Smooth muscle cell (in vitro differentiated cells): ENCODE measurements around the gene PELI1. TPM values are rescaled to one million over a fixed set of nuclear protein-coding genes. Genes with fewer than 3 reads are reported as not detected.

Source experiments
- DNase-seq: peaks from one replicate; lab custom pipeline; 2025; ENCODE audit not compliant: unreplicated experiment; lab: John Stamatoyannopoulos, UW
- H2AFZ ChIP-seq: fragments of 200-600 bp; sonication (generic); 2 replicates; pipeline ENCODE4 v1.6.0; 2016; ENCODE audit warnings: antibody characterized with exemption, low read depth, mild to moderate bottlenecking
- H3F3A ChIP-seq: fragments of 200-600 bp; sonication (generic); 2 replicates; pipeline ENCODE4 v1.6.0; 2017; ENCODE audit warnings: antibody characterized with exemption, low read depth
- H3K27ac ChIP-seq: fragments of 200-600 bp; sonication (generic); 2 replicates; pipeline ENCODE4 v1.5.1; 2016; ENCODE audit warnings: low read depth, mild to moderate bottlenecking
- H3K27me3 ChIP-seq: fragments of 200-600 bp; sonication (generic); 2 replicates; pipeline ENCODE4 v1.6.1; 2016; ENCODE audit warnings: low read depth, mild to moderate bottlenecking
- H3K36me3 ChIP-seq: fragments of 200-600 bp; sonication (generic); 2 replicates; pipeline ENCODE4 v1.5.1; 2016; ENCODE audit warnings: low read depth
- H3K4me1 ChIP-seq: fragments of 200-600 bp; sonication (generic); 2 replicates; pipeline ENCODE4 v1.5.1; 2016; ENCODE audit warnings: low read depth
- H3K4me2 ChIP-seq: fragments of 200-600 bp; sonication (generic); 2 replicates; pipeline ENCODE4 v1.6.0; 2016; ENCODE audit warnings: mild to moderate bottlenecking
- H3K4me3 ChIP-seq: fragments of 200-600 bp; sonication (generic); 2 replicates; pipeline ENCODE4 v1.5.1; 2016; ENCODE audit warnings: mild to moderate bottlenecking
- H3K79me2 ChIP-seq: fragments of 200-600 bp; sonication (generic); 2 replicates; pipeline ENCODE4 v1.6.0; 2016; ENCODE audit warnings: low read depth, mild to moderate bottlenecking
- H3K9ac ChIP-seq: fragments of 200-600 bp; sonication (generic); 2 replicates; pipeline ENCODE4 v1.6.0; 2016; ENCODE audit warnings: low read depth
- H3K9me3 ChIP-seq: fragments of 200-600 bp; sonication (generic); replicated peaks from 2 replicates; pipeline ENCODE4 v1.5.1; 2016; ENCODE audit warnings: low read depth
- H4K20me1 ChIP-seq: fragments of 200-600 bp; sonication (generic); 2 replicates; pipeline ENCODE4 v1.6.0; 2016; ENCODE audit warnings: low read depth
- WGBS: methylation state at CpG from one replicate; pipeline ENCODE4 v1.1.7; 2016; ENCODE audit warnings: low lambda C conversion rate; 5-methylcytosine and 5-hydroxymethylcytosine counted together
- polyA plus RNA-seq: library from polyadenylated mRNA; unstranded; fragments of >200 nt; fragmentation: Nextera tagmentation; extraction: Ambion mirVana; gene quantifications from 2 replicates; pipeline ENCODE4 v1.2.1, GENCODE V29; 2016
- total RNA-seq: library from RNA; depleted of rRNA; stranded (reverse); fragments of >200 nt; gene quantifications from 2 replicates; pipeline ENCODE4 v1.2.3, GENCODE V29; 2014
- TF ChIP-seq, protein P1 (sequence below): fragments of 200-600 bp; sonication (generic); IDR thresholded peaks from 2 replicates; pipeline ENCODE4 v1.5.1; 2017; ENCODE audit warnings: borderline replicate concordance, mild to moderate bottlenecking, antibody characterized with exemption; ENCODE audit not compliant: insufficient read depth, poor library complexity, severe bottlenecking

PELI1 gene
- total and polyA plus RNA-seq, 2 experiments from 2014 or later, result 16.2 to 61.0 TPM

DNA sequence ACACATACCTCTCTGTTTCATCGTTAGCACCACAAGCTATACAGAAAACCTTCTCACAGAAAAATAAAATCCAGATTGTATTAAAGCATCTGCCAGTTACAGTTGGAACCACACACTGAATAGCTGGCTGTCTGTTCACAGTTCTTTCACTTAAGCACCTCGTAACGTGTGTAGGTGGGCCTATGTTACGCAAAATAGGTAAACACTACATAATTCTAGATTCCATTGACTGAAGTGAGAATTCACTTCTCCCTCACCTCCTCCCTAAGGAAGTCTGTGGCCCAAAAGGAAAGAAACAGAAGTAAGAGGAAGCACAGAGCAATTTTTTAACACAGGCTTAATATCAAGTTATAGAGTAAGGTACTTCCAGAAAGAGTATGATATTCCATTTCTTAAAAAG, 24.9 kb downstream of the PELI1 start:
- no peak overlapping the region for H3K4me3 ChIP-seq
- no peak overlapping the region for H3K4me2 ChIP-seq
- H3K36me3 ChIP-seq, result no peaks in the 10 kb centered on the region
- H2AFZ ChIP-seq, result no peak overlapping the region
- H3K9ac ChIP-seq, result no peak overlapping the region
- H3F3A ChIP-seq, result no peaks in the 10 kb centered on the region
- no peaks in the 10 kb centered on the region for H3K9me3 ChIP-seq
- WGBS, result 79% methylated on average over 4 of the region's 4 CpGs
- H3K79me2 ChIP-seq, result peaks cover 92% of the 10 kb centered on the region
- peaks cover 6% of the 10 kb centered on the region for H3K4me1 ChIP-seq
- H3K27me3 ChIP-seq, result no peaks in the 10 kb centered on the region
- peaks cover 63% of the 10 kb centered on the region for H4K20me1 ChIP-seq
- TF ChIP-seq, protein P1, sequence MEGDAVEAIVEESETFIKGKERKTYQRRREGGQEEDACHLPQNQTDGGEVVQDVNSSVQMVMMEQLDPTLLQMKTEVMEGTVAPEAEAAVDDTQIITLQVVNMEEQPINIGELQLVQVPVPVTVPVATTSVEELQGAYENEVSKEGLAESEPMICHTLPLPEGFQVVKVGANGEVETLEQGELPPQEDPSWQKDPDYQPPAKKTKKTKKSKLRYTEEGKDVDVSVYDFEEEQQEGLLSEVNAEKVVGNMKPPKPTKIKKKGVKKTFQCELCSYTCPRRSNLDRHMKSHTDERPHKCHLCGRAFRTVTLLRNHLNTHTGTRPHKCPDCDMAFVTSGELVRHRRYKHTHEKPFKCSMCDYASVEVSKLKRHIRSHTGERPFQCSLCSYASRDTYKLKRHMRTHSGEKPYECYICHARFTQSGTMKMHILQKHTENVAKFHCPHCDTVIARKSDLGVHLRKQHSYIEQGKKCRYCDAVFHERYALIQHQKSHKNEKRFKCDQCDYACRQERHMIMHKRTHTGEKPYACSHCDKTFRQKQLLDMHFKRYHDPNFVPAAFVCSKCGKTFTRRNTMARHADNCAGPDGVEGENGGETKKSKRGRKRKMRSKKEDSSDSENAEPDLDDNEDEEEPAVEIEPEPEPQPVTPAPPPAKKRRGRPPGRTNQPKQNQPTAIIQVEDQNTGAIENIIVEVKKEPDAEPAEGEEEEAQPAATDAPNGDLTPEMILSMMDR, result no peak
- H3K27ac ChIP-seq, result no peak overlapping the region
- DNase-seq, result no peak

- peaks cover 41% of the 10 kb centered on the region for H4K20me1 ChIP-seq
- H3K4me1 ChIP-seq, result peaks cover 17% of the 10 kb centered on the region
Measured at GRCh38 chr2:64115808-64116598, 28.2 kb downstream of the PELI1 start.

GRCh38 chr2:64114912-64115277, 29.3 kb downstream of the PELI1 start:
- Histone ChIP-seq H3F3A (no peaks in the 10 kb centered on the region), H4K20me1 (peaks cover 30% of the 10 kb centered on the region), H3K4me1 (peaks cover 17% of the 10 kb centered on the region), H3K9me3 (no peaks in the 10 kb centered on the region), H3K36me3 (no peaks in the 10 kb centered on the region), H3K27ac (peak overlapping the region; percentile 83), H3K4me2 (no peak overlapping the region), H3K27me3 (no peaks in the 10 kb centered on the region), H2AFZ (no peak overlapping the region), H3K79me2 (peaks cover 89% of the 10 kb centered on the region), H3K4me3 (no peak overlapping the region), H3K9ac (no peak overlapping the region)
- no peak for DNase-seq
- WGBS, result 81% methylated on average over 3 of the region's 3 CpGs
- TF ChIP-seq, protein P1, result no peak

More at GRCh38 chr2:64115808-64116598, 28.2 kb downstream of the PELI1 start:
- H3F3A ChIP-seq, result no peaks in the 10 kb centered on the region
- H3K27ac ChIP-seq, result peak overlapping the region; percentile 83
- H3K9ac ChIP-seq, result no peak overlapping the region
- H3K79me2 ChIP-seq, result peaks cover 89% of the 10 kb centered on the region
- WGBS, result 81% methylated on average over 2 of the region's 2 CpGs
- DNase-seq, result no peak
- TF ChIP-seq, protein P1, result no peak
- no peaks in the 10 kb centered on the region for H3K36me3 ChIP-seq
- H3K4me3 ChIP-seq, result no peak overlapping the region
- H3K4me2 ChIP-seq, result no peak overlapping the region
- H2AFZ ChIP-seq, result no peak overlapping the region
- no peaks in the 10 kb centered on the region for H3K27me3 ChIP-seq
- no peaks in the 10 kb centered on the region for H3K9me3 ChIP-seq
